Amniotic stem cell (primary cell): ENCODE measurements around the gene SLC25A14.
"Not testable (repeated sequence)": the region's sequence is repeated elsewhere in the genome, so short reads cannot be mapped to it uniquely, and the experiment has no call there.

Experiments
- DNase-seq: peaks from one replicate; lab custom pipeline; 2025; lab: John Stamatoyannopoulos, UW

Gene SLC25A14, protein sequence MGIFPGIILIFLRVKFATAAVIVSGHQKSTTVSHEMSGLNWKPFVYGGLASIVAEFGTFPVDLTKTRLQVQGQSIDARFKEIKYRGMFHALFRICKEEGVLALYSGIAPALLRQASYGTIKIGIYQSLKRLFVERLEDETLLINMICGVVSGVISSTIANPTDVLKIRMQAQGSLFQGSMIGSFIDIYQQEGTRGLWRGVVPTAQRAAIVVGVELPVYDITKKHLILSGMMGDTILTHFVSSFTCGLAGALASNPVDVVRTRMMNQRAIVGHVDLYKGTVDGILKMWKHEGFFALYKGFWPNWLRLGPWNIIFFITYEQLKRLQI

GRCh38 chrX:130339408-130340222 lies at the start of gene SLC25A14:
Gene SLC25A14 (plus strand): TSS chrX:130339919. CDS start chrX:130340279, 360 bp downstream.
- peak; percentile 43 for DNase-seq

GRCh38 chrX:130295519-130296296 lies 44.0 kb upstream of the SLC25A14 start:
- no peak for DNase-seq

DNA sequence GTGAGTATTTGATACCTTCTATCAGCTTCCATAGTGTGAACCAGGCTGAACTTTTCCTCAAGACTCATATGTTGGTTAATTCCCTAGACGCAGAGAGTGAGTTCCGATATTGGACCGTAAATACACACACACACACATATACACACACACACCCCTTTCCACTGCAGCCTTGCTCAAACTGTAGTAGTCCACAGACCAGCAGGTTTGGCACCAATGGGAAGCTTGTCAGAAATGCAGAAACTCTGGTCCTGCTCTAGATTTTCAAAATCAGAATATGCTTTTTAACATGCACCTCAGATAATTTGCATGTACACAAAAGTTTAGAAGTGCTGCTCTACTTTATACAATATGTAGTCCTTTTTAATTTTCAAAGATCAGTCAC lies 43.4 kb upstream of the SLC25A14 start:
- DNase-seq = no peak

DNA sequence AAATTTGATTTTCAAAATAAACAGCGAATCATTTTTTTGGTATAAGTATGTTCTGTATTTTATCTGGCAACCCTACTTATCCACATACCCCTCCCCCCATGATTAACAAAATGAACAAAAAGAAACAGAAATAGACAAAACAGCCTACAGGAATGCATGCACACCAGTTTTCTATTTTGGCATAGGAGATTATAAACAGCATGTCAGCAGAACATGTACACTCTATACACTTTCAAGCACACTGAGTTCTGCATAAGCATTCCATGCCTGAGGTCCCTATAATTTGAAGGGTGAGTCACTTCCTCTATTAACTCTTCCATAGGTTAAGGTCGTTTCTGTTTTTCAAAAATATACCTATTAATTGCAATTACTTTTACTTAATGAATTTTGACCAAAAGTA lies 43.0 kb upstream of the SLC25A14 start:
- no peak for DNase-seq

- no peak for DNase-seq
Measured at GRCh38 chrX:130299279-130300009, 40.3 kb upstream of the SLC25A14 start.

DNA sequence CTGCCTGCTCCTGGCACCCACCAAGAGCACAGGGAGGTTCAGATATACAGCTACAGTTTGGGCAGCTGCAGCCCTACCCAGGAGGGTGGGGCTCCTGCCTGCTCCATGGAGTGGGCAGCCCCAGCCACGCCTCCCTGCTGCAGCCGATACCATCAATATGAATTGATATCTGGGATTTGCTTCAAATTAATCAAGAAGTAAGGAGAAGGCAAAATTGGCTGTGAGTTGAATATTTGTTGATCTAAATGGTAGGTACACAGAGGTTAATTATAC lies 39.8 kb upstream of the SLC25A14 start:
- no peak for DNase-seq

DNA sequence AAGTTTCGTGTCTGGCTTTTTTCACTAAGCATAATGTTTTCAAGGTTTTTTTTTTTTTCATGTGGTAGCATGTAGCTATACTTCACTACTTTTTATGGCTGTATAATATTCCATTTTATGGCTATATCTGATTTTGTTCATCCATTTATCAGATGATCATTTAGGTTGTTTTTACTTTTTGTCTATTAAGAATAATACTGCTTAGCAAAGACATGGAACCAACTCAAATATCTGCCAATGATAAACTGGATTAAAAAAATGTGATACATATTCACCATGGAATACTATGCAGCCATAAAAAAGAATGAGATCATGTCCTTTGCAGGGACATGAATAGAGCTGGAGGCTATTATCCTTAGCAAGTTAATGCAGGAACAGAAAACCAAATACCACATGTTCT lies 38.3 kb upstream of the SLC25A14 start:
- DNase-seq = no peak

- DNase-seq = no peak
Measured at GRCh38 chrX:130301977-130302376, 37.7 kb upstream of the SLC25A14 start.

DNA sequence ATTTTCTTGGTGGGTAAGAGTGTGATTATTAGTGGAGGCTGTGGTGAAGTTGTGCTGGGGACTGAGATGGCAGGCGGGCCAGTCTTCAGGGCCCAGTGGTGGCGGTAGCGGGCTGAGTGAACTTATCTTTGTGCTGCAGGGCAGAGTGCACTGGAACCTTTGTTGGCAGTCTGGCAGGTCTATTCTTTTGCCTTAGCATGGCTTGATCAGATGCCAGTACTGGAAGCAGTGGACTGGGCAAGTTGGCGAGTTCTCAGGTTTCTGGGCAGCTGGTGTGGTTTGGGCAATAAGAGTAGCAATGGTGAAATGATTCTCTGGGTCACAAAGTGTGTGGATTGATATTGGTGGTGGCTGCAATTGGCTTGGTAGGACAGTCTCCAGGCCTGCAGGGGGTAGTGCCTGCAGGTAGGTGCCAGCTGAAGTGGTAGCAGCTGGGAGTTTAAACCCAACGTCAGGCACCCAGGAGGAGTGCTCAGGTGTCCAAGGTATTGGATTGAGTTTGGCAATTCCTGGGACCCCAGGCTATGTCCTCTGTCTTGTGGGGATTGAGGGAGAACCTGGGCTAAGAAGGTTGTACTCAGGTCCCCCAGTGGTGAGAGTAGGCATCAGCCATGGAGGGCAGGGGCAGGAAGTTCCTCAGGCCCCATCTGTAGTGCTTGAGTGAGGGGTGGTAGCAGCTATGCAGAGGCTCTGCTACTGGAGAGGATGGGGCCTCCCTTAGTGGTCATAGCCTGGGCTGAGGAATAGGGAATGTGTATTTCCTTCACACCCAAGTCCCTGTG lies 34.9 kb upstream of the SLC25A14 start:
- DNase-seq = no peak

- DNase-seq = not testable (repeated sequence)
Measured at GRCh38 chrX:130319886-130320285, 19.8 kb upstream of the SLC25A14 start.

- DNase-seq = no peak
Measured at GRCh38 chrX:130321550-130321949, 18.2 kb upstream of the SLC25A14 start.

GRCh38 chrX:130330146-130330545 lies 9.6 kb upstream of the SLC25A14 start:
- no peak for DNase-seq

DNA sequence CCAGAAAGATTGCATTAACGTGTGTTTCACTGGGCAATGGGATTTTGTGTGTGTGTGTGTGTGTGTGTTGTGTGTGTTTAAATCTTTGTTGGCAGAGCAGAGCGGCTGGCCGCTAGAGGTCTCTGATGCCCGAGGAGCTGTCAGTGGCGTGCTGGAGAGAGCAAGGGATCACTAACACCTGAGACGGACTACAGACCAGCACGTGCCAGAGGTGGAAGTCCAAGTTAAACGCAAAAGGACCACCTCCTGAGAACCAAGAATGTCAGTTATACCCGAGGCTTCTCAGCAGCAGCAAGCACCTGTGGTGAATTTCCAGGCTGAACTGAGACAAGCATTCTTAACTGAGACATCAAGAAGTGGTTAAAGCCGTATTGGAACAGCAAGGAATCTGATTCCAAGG lies 9.0 kb upstream of the SLC25A14 start:
- peak; percentile 0 for DNase-seq

DNA sequence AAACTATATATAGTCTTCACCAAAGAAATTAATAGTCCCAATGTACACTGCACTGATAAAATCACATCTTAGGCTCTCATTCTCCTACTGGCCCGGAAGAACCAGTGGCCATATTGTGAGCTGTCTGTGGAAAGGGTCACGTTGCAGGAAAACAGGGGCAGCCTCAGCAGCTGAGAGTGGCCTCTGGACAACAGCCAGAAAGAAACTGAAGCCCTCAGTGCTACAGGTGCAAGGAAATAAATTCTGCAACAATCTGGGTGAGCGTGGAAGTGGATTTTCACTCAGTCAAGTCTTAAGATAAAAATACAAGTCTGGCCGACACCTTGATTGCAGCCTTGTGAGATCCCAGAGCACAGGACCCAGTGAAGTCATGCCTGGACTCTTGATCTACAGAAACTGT lies 3.2 kb upstream of the SLC25A14 start:
- DNase-seq = no peak

- not testable (repeated sequence) for DNase-seq
Measured at GRCh38 chrX:130338869-130339268, 850 bp upstream of the SLC25A14 start.

DNA sequence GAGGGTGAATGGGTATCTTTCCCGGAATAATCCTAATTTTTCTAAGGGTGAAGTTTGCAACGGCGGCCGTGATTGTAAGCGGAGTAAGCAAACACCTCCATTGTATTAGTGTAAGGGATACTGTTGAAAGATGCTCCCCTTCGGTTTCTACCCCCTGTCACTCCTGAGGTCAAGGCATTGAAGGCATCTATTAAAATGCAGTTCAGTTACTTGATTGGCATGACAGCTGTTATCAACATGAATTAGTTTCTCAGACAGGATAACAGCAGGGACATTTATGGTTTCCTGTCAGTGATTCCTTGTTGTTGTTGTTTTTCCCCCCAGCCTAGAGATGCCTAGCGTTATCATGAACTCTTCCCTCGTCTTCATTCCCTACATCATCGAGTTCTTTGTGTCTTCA lies 552 bp downstream of the SLC25A14 start:
- no peak for DNase-seq

DNA sequence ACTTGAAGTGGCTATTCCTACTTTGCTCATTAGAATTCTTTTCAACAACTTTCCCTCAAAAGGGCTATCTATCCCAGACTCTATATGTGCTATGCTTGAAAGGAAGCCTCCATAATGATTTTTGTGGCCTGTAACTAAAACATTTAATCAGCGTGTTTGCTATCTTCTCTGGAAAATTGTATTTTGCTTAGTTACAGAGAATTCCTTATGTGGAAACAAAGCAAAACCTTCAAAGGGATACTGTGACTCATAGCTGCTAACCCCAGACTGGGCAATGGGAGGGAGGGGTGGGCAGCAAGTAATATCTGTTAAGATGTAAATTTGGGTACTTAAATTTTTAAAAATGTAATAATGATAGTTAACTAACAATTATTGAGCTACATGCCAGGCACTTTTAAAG lies 3.7 kb downstream of the SLC25A14 start:
- no peak for DNase-seq

DNA sequence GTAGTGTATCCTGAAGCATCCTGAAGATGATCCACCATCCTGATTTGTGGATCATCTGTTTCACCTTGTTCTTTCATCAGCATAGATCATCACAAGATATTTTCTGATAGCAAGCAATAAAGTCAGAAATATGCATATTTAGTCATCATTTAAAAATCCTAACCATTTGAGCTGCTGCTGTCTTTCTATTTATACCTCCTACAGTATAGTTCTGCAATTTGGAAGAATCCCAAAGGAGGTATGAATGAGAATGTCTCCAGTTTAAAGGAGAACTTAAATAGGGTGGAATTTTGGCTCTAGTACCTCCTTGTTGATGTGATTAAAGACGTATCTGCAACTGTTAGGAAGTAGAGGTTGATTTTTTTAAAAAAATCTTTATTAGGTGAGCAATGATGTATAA lies 7.6 kb downstream of the SLC25A14 start:
- DNase-seq = no peak

- no peak for DNase-seq
Measured at GRCh38 chrX:130351567-130351966, 11.8 kb downstream of the SLC25A14 start.

- not testable (repeated sequence) for DNase-seq
Measured at GRCh38 chrX:130352050-130352449, 12.3 kb downstream of the SLC25A14 start.

DNA sequence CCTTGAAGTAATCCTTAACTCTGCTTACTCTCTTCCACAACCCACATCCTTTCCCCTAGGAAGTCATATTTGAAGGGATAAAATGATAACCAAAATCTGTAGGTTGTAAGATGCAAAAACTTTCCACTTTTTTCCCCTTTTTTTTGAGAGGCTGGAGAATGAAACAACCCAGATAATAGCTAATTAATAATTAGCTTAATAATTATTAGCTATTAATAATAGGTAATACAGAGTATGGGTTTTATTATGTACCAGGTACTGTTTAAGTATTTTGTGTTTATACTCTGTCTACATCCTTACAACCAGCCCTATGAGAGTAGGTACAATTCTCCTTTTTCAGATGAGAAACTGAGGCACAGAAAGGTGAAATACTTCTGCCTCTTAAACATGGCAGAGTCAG lies 36.4 kb downstream of the SLC25A14 start:
- no peak for DNase-seq
